Measurements from ENCODE around the gene RGS19.

Gene RGS19

GRCh38 chr20:64032706-64033624, 46.4 kb downstream of the RGS19 start:
- DNase-seq, result no peak
- in situ Hi-C loops (cut with HindIII; ENCODE audit: low pct_ligation_motif_present, low pct_unique_long_range_greater_than_20kb, low sequenced_read_pairs), result no loop called here

- no peak for DNase-seq
- in situ Hi-C loops (cut with HindIII; ENCODE audit: low pct_ligation_motif_present, low pct_unique_long_range_greater_than_20kb, low sequenced_read_pairs), result no loop called here
Observed at GRCh38 chr20:64031822-64032314, 47.5 kb downstream of the RGS19 start.

GRCh38 chr20:64030371-64031134, 48.8 kb downstream of the RGS19 start:
- in situ Hi-C loops (cut with HindIII; ENCODE audit: low pct_ligation_motif_present, low pct_unique_long_range_greater_than_20kb, low sequenced_read_pairs), result no loop called here
- DNase-seq, result no peak

GRCh38 chr20:64029293-64030117, 49.8 kb downstream of the RGS19 start:
- no peak for DNase-seq
- in situ Hi-C loops (cut with HindIII; ENCODE audit: low pct_ligation_motif_present, low pct_unique_long_range_greater_than_20kb, low sequenced_read_pairs), result no loop called here

- no peak for DNase-seq
- in situ Hi-C loops (cut with HindIII; ENCODE audit: low pct_ligation_motif_present, low pct_unique_long_range_greater_than_20kb, low sequenced_read_pairs), result no loop called here
Observed at GRCh38 chr20:64027981-64028685, 51.2 kb downstream of the RGS19 start.

- no peak for DNase-seq
- in situ Hi-C loops (cut with HindIII; ENCODE audit: low pct_ligation_motif_present, low pct_unique_long_range_greater_than_20kb, low sequenced_read_pairs), result no loop called here
Observed at GRCh38 chr20:64025826-64026412, 53.4 kb downstream of the RGS19 start.

- in situ Hi-C loops (cut with HindIII; ENCODE audit: low pct_ligation_motif_present, low pct_unique_long_range_greater_than_20kb, low sequenced_read_pairs), result no loop called here
- DNase-seq, result no peak
Observed at GRCh38 chr20:64025101-64025825, 54.1 kb downstream of the RGS19 start.

GRCh38 chr20:64024141-64024990, 55.0 kb downstream of the RGS19 start:
- in situ Hi-C loops (cut with HindIII; ENCODE audit: low pct_ligation_motif_present, low pct_unique_long_range_greater_than_20kb, low sequenced_read_pairs), result no loop called here
- DNase-seq, result no peak

GRCh38 chr20:64023361-64024140, 55.8 kb downstream of the RGS19 start:
- in situ Hi-C loops (cut with HindIII; ENCODE audit: low pct_ligation_motif_present, low pct_unique_long_range_greater_than_20kb, low sequenced_read_pairs), result no loop called here
- DNase-seq, result no peak
